H1 (cell line): Measurements from ENCODE around the gene CACNA2D3. TPM values are rescaled to one million over a fixed set of nuclear protein-coding genes. Genes with fewer than 3 reads are reported as not detected.

Experiments used
- CTCF ChIA-PET: fragments of 300-600 bp; sonication (Branson Sonifier 250); formaldehyde crosslinking; loops from one replicate; lab custom pipeline; 2021; ENCODE audit not compliant: partially characterized antibody; lab: Charles Lee
- POLR2A ChIA-PET: fragments of 300-600 bp; sonication (Branson Sonifier 250); formaldehyde crosslinking; loops from one replicate; lab custom pipeline; 2021; ENCODE audit warnings: inconsistent platforms; ENCODE audit not compliant: partially characterized antibody; lab: Charles Lee
- DNase-seq, 2 experiments: peaks; one replicate each; pipeline versions ENCODE4 v3.0.0 to v3.0.0-alpha.2; 2010 to 2022; ENCODE audit warnings: low spot score in 2 of 2, low read depth in 1 of 2, mixed read lengths in 1 of 2
- FAIRE-seq: peaks from 2 replicates; lab custom pipeline; 2011; peaks lifted over from hg19 to GRCh38; lab: Jason Lieb, UNC
- H2AFZ ChIP-seq: 2 replicates; pipeline ENCODE4 v1.8.1; 2012; ENCODE audit warnings: low read length, inconsistent platforms
- H2AK5ac ChIP-seq: 2 replicates; pipeline ENCODE4 v1.6.1; 2013; ENCODE audit warnings: low read depth, low read length
- H2BK120ac ChIP-seq: replicated peaks from 2 replicates; pipeline ENCODE3; 2013; ENCODE audit warnings: low read depth, low read length, inconsistent platforms
- H2BK12ac ChIP-seq: 2 replicates; pipeline ENCODE4 v1.6.1; 2013; ENCODE audit warnings: low read depth, low read length
- H2BK15ac ChIP-seq: 2 replicates; pipeline ENCODE4 v1.6.1; 2013; ENCODE audit warnings: low read length
- H2BK20ac ChIP-seq: 2 replicates; pipeline ENCODE4 v1.6.1; 2013; ENCODE audit warnings: low read length
- H2BK5ac ChIP-seq: 2 replicates; pipeline ENCODE4 v1.6.1; 2013; ENCODE audit warnings: low read depth, low read length
- H3K14ac ChIP-seq: 2 replicates; pipeline ENCODE4 v1.6.1; 2013; ENCODE audit warnings: inconsistent platforms; ENCODE audit not compliant: insufficient read length
- H3K18ac ChIP-seq: 2 replicates; pipeline ENCODE4 v1.6.1; 2013; ENCODE audit warnings: low read length; ENCODE audit errors: extremely low read depth
- H3K23ac ChIP-seq: 2 replicates; pipeline ENCODE4 v1.6.1; 2013; ENCODE audit warnings: inconsistent platforms; ENCODE audit not compliant: insufficient read length
- H3K23me2 ChIP-seq: 2 replicates; pipeline ENCODE4 v1.6.1; 2013; ENCODE audit warnings: low read depth, low read length
- H3K27ac ChIP-seq: 2 replicates; pipeline ENCODE4 v1.6.1; 2011; ENCODE audit warnings: low read depth, low read length, inconsistent platforms
- H3K27me3 ChIP-seq, 4 experiments: replicated peaks in 1 of 4; 1 replicate in 1 of 4; 2 replicates in 3 of 4; pipeline versions ENCODE4 v1.6.1 to v1.8.1; 2011 to 2013; ENCODE audit warnings: low read length in 3 of 4, mild to moderate bottlenecking in 3 of 4, inconsistent platforms in 2 of 4, mixed read lengths in 2 of 4, moderate library complexity in 1 of 4; ENCODE audit not compliant: control insufficient read depth in 3 of 4, insufficient read depth in 3 of 4; ENCODE audit errors: extremely low read depth in 1 of 4
- H3K36me3 ChIP-seq, 4 experiments: 2 replicates each; pipeline versions ENCODE4 v1.6.1 to v1.8.1; 2011 to 2013; ENCODE audit warnings: mild to moderate bottlenecking in 4 of 4, low read length in 3 of 4, moderate library complexity in 2 of 4, control low read depth in 1 of 4, inconsistent platforms in 1 of 4; ENCODE audit not compliant: insufficient read depth in 4 of 4, control insufficient read depth in 2 of 4
- H3K4ac ChIP-seq: replicated peaks from 2 replicates; pipeline ENCODE3; 2013; ENCODE audit warnings: low read length, low read depth, mixed read lengths, inconsistent platforms; ENCODE audit not compliant: insufficient read length
- H3K4me1 ChIP-seq, 4 experiments: replicated peaks in 1 of 4; 1 replicate in 1 of 4; 2 replicates in 3 of 4; pipeline versions ENCODE4 v1.6.1 to v1.8.1; 2011 to 2013; ENCODE audit warnings: low read length in 3 of 4, inconsistent platforms in 2 of 4, mixed read lengths in 1 of 4; ENCODE audit not compliant: insufficient read depth in 4 of 4, control insufficient read depth in 3 of 4
- H3K4me2 ChIP-seq, 2 experiments: 2 replicates each; pipeline versions ENCODE4 v1.6.1 to v1.8.1; 2011 to 2013; ENCODE audit warnings: low read depth in 2 of 2, low read length in 2 of 2, control low read depth in 1 of 2, inconsistent platforms in 1 of 2, mild to moderate bottlenecking in 1 of 2; ENCODE audit not compliant: insufficient read depth in 1 of 2
- H3K4me3 ChIP-seq, 4 experiments: fragments of 200-600, 300-600 bp in 1 of 4; sonication (generic), shearing (Covaris generic), sonication (Bioruptor Twin) in 1 of 4; 2 replicates each; pipeline versions ENCODE4 v1.5.1 to v1.8.1; 2011 to 2016; ENCODE audit warnings: low read length in 4 of 4, low read depth in 3 of 4, control low read depth in 2 of 4, inconsistent platforms in 2 of 4, mild to moderate bottlenecking in 2 of 4, mixed read lengths in 1 of 4, moderate library complexity in 1 of 4; ENCODE audit not compliant: insufficient read depth in 2 of 4; ENCODE audit errors: extremely low read depth in 1 of 4
- H3K56ac ChIP-seq: replicated peaks from 2 replicates; pipeline ENCODE3; 2013; ENCODE audit warnings: low read depth, mild to moderate bottlenecking, mixed read lengths, low read length, inconsistent platforms; ENCODE audit not compliant: insufficient read length
- H3K79me1 ChIP-seq: 2 replicates; pipeline ENCODE4 v1.6.1; 2013; ENCODE audit warnings: low read depth, low read length, control low read depth
- H3K79me2 ChIP-seq, 2 experiments: 2 replicates each; pipeline versions ENCODE4 v1.6.1 to v1.8.1; 2012 to 2013; ENCODE audit warnings: low read length in 2 of 2, mild to moderate bottlenecking in 2 of 2, inconsistent platforms in 1 of 2; ENCODE audit not compliant: insufficient read depth in 2 of 2, control insufficient read depth in 1 of 2
- H3K9ac ChIP-seq, 4 experiments: replicated peaks in 1 of 4; 1 replicate in 1 of 4; 2 replicates in 3 of 4; pipeline versions ENCODE4 v1.6.1 to v1.8.1; 2011 to 2013; ENCODE audit warnings: low read depth in 3 of 4, low read length in 3 of 4, control low read depth in 2 of 4, mild to moderate bottlenecking in 2 of 4, moderate library complexity in 2 of 4, inconsistent platforms in 1 of 4; ENCODE audit errors: extremely low read depth in 1 of 4
- H3K9me3 ChIP-seq, 2 experiments: 2 replicates each; pipeline versions ENCODE4 v1.6.1 to v1.8.1; 2012 to 2013; ENCODE audit warnings: mild to moderate bottlenecking in 2 of 2, moderate library complexity in 2 of 2, control low read depth in 1 of 2, inconsistent platforms in 1 of 2, low read depth in 1 of 2, low read length in 1 of 2, mixed read lengths in 1 of 2; ENCODE audit not compliant: insufficient read depth in 2 of 2
- H4K20me1 ChIP-seq, 2 experiments: replicated peaks in 1 of 2; 2 replicates each; pipeline versions ENCODE3 to v1.8.1; 2011 to 2013; ENCODE audit warnings: inconsistent platforms in 2 of 2, low read length in 2 of 2, mild to moderate bottlenecking in 1 of 2; ENCODE audit not compliant: insufficient read depth in 2 of 2, control insufficient read depth in 1 of 2
- H4K5ac ChIP-seq: 2 replicates; pipeline ENCODE4 v1.6.1; 2013; ENCODE audit warnings: low read length, low read depth, mixed read lengths, inconsistent platforms; ENCODE audit not compliant: insufficient read length
- H4K8ac ChIP-seq: 2 replicates; pipeline ENCODE4 v1.8.0; 2013; ENCODE audit warnings: mild to moderate bottlenecking, moderate library complexity, low read length, inconsistent platforms; ENCODE audit not compliant: insufficient read depth; ENCODE audit errors: extremely low read depth
- H4K91ac ChIP-seq: replicated peaks from 2 replicates; pipeline ENCODE3; 2013; ENCODE audit warnings: low read length, mixed read lengths, inconsistent platforms; ENCODE audit not compliant: insufficient read length
- RAD21 ChIP-seq, 2 experiments: IDR thresholded peaks in 1 of 2; conservative IDR thresholded peaks in 1 of 2; 2 replicates each; pipeline ENCODE4 v1.6.1; 2011; ENCODE audit warnings: low read depth in 2 of 2, low read length in 2 of 2, improper control_type of control experiment in 1 of 2, inconsistent platforms in 1 of 2, mild to moderate bottlenecking in 1 of 2, moderate library complexity in 1 of 2
- RFX5 ChIP-seq: IDR thresholded peaks from 2 replicates; pipeline ENCODE4 v1.6.1; 2011; ENCODE audit warnings: low read depth, low read length, improper control_type of control experiment, borderline replicate concordance
- WGBS, 2 experiments: shearing (Covaris generic) in 1 of 2; methylation state at CpG; one replicate each; pipeline versions ENCODE4 v1.1.6 to v1.1.7; 2013 to 2015; ENCODE audit warnings: low lambda C conversion rate in 2 of 2, mixed read lengths in 2 of 2, inconsistent platforms in 1 of 2, low coverage in 1 of 2, missing lambda C conversion rate in 1 of 2; ENCODE audit not compliant: insufficient replicate concordance in 2 of 2, insufficient coverage in 1 of 2, insufficient read length in 1 of 2; ENCODE audit errors: extremely low coverage in 1 of 2, missing lambda C conversion rate in 1 of 2; 5-methylcytosine and 5-hydroxymethylcytosine counted together
- polyA plus RNA-seq, 7 experiments: library from polyadenylated mRNA; depleted of rRNA in 3 of 7; stranded (reverse) in 5 of 7; unstranded in 2 of 7; fragments of >200 nt in 5 of 7; fragments of 200-250 nt in 2 of 7; gene quantifications; 1 replicate in 5 of 7; 2 replicates in 1 of 7; 4 replicates in 1 of 7; pipeline versions ENCODE4 v1.2.1 to v1.2.3, GENCODE V29; 2011 to 2013; ENCODE audit warnings: missing spikeins in 2 of 7, mixed read lengths in 2 of 7
- total RNA-seq: library from RNA; stranded (reverse); fragmentation: NEBNext Ultra II Directional; extraction: Animal tissue kit (Norgen Biotek cat#: 25700); gene quantifications from 2 replicates; pipeline ENCODE4 v1.2.1, GENCODE V29; 2021
- TF ChIP-seq, protein P1 (sequence below): IDR thresholded peaks from 2 replicates; pipeline ENCODE4 v1.6.1; 2011; ENCODE audit warnings: low read depth, mild to moderate bottlenecking, low read length; ENCODE audit not compliant: insufficient read depth

CACNA2D3 gene
- total and polyA plus RNA-seq, 2 of the 8 experiments (the other 6 are each of a cell fraction or from before 2014, with no cell fraction given), result 1.5 to 1.8 TPM

DNA sequence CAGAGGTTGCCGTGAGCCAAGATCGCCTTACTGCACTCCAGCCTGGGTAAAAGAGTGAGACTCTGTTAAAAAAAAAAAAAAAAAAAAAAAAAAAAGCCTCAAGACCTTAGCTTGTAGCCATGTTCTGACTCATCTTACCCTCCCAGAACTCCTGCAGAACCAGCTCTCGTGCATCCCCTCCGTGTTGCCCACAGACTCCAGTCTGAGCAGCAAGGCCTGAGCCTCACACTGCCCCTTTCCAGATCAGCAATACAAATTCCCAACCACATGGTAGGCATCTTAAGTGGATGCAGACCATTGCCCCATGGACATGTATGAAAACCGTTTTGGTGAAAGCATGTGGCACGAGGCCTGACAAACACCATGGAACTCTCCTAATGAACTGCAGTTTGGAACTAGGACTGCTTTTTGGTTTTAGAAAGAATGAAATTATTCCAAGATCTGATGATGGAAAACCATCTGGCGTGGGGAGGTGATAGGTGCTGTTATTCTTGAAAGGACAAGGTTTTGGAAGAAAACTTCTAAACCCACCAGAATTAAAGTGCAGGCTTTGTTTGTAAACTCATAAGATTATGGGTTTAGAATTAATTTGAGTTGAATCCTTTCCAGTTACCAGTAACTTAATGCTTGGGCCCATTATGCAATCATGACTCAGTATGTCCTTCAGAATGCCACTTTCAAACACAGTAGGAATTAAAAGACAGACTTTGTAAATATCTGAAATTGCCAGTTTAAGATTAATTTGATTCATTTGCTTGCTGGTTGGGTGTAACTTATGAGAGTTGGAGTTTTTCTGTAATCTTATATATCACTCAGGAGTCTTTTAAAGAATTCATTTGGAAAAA, 969.3 kb downstream of the CACNA2D3 start:
- Histone ChIP-seq H4K20me1 (no peaks in the 10 kb centered on the region), H2BK5ac (no peak overlapping the region), H3K36me3 (no peaks in the 10 kb centered on the region), H3K79me2 (no peaks in the 10 kb centered on the region), H2BK20ac (no peak overlapping the region), H3K23ac (no peak overlapping the region), H2BK15ac (no peak overlapping the region), H2AFZ (no peak overlapping the region), H4K8ac (no peak overlapping the region), H2BK120ac (no peak overlapping the region), H3K79me1 (no peaks in the 10 kb centered on the region), H3K23me2 (no peaks in the 10 kb centered on the region), H2BK12ac (no peak overlapping the region), H3K14ac (no peak overlapping the region), H3K9me3 (no peaks in the 10 kb centered on the region), H3K9ac (no peak overlapping the region), H3K4me1 (no peaks in the 10 kb centered on the region), H3K4me3 (no peak overlapping the region), H3K18ac (no peak overlapping the region), H3K27ac (no peak overlapping the region), H4K91ac (no peak overlapping the region), H2AK5ac (no peak overlapping the region), H3K56ac (no peak overlapping the region), H3K27me3 (no peaks in the 10 kb centered on the region; a peak in 1 of 7 replicates), H3K4me2 (no peak overlapping the region), H3K4ac (no peak overlapping the region), H4K5ac (no peak overlapping the region)
- no peak for DNase-seq
- ChIA-PET POLR2A (interaction anchor here (0.6 kb wide), 1 partner anchor 232 kb away, joined by 3 read pairs; no protein-coding TSS in a partner anchor), CTCF (interaction anchor here (0.6 kb wide), 1 partner anchor 85 kb away, joined by 3 read pairs; no protein-coding TSS in a partner anchor)
- 85% methylated on average over 7 of the region's 7 CpGs; no CpG with 5 or more reads in 1 of the 2 experiments for WGBS, 2 experiments
- no peak for FAIRE-seq
- TF ChIP-seq RAD21 (IDR thresholded peaks at IDR 0.05 in 1 of 2, conservative IDR thresholded peaks at IDR 0.05 in 1 of 2; ENCODE audit: low read depth in 2 of 2, low read length in 2 of 2) (no peak), RFX5 (no peak)
- TF ChIP-seq, protein P1, sequence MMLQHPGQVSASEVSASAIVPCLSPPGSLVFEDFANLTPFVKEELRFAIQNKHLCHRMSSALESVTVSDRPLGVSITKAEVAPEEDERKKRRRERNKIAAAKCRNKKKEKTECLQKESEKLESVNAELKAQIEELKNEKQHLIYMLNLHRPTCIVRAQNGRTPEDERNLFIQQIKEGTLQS, result no peak
